ENCODE results near the gene U2AF2. TPM values are rescaled to one million over a fixed set of nuclear protein-coding genes. Genes with fewer than 3 reads are reported as not detected.

U2AF2 gene
- total and polyA plus RNA-seq, 2 experiments from 2014 or later = 73.1 to 233 TPM

DNA sequence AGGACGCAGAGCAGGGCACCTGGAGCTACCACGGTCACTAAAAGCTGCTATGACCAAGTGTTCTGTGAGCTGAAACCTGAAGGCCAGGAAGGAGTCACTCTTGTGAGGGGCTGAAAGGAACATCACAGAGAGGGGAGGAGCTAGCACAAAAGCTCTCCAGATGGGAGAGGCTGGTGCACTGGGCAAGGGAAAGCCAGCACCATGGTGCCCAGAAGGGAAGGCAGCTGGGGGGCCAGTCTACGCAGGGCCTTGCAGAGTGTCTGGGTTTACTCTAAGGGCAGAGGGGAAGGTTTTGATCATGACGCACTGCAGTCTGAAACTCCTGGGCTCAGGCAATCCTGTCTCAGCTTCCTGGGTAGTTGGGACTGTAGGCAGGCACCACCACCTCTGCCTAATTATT, 18.1 kb upstream of the U2AF2 start:
- Mint-ChIP-seq H3K4me1 (peaks cover 30% of the 10 kb centered on the region), H3K27me3 (ENCODE audit: insufficient read depth, low read depth, poor library complexity) (peaks cover 27% of the 10 kb centered on the region), H3K9me3 (peaks cover 11% of the 10 kb centered on the region), H3K36me3 (ENCODE audit: low read depth) (peaks cover 20% of the 10 kb centered on the region), H3K4me3 (peak overlapping the region; percentile 100), H3K27ac (no peak overlapping the region)
- Histone ChIP-seq H3K9me2 (ENCODE audit: insufficient read depth) (peaks cover 3% of the 10 kb centered on the region; the same call in 1 of the 2 replicates), H3K4me2 (no peak overlapping the region), H3K79me2 (replicated peaks; ENCODE audit: insufficient read depth) (peaks cover 17% of the 10 kb centered on the region), H3K36me3 (ENCODE audit: insufficient read depth) (no peaks in the 10 kb centered on the region), H4K20me1 (replicated peaks; ENCODE audit: insufficient read depth) (peaks cover 5% of the 10 kb centered on the region; the same call in 1 of the 2 replicates), H3K27me3 (ENCODE audit: insufficient read depth) (no peaks in the 10 kb centered on the region), H3K4me3 (no peak overlapping the region), H3K27ac (ENCODE audit: low read depth) (no peak overlapping the region), H3K4me1 (ENCODE audit: insufficient read depth) (peaks cover 9% of the 10 kb centered on the region), H2AFZ (no peak overlapping the region), H3F3A (replicated peaks; ENCODE audit: low read depth) (peaks cover 30% of the 10 kb centered on the region)
- DNase-seq (ENCODE audit: low spot score) (no peak), ATAC-seq (no peak)
- TF ChIP-seq ZNF331 (CRISPR knock-in tag; IDR thresholded peaks at IDR 0.05; ENCODE audit: low read depth) = no peak
- TF ChIP-seq, protein P1, sequence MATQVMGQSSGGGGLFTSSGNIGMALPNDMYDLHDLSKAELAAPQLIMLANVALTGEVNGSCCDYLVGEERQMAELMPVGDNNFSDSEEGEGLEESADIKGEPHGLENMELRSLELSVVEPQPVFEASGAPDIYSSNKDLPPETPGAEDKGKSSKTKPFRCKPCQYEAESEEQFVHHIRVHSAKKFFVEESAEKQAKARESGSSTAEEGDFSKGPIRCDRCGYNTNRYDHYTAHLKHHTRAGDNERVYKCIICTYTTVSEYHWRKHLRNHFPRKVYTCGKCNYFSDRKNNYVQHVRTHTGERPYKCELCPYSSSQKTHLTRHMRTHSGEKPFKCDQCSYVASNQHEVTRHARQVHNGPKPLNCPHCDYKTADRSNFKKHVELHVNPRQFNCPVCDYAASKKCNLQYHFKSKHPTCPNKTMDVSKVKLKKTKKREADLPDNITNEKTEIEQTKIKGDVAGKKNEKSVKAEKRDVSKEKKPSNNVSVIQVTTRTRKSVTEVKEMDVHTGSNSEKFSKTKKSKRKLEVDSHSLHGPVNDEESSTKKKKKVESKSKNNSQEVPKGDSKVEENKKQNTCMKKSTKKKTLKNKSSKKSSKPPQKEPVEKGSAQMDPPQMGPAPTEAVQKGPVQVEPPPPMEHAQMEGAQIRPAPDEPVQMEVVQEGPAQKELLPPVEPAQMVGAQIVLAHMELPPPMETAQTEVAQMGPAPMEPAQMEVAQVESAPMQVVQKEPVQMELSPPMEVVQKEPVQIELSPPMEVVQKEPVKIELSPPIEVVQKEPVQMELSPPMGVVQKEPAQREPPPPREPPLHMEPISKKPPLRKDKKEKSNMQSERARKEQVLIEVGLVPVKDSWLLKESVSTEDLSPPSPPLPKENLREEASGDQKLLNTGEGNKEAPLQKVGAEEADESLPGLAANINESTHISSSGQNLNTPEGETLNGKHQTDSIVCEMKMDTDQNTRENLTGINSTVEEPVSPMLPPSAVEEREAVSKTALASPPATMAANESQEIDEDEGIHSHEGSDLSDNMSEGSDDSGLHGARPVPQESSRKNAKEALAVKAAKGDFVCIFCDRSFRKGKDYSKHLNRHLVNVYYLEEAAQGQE (IDR thresholded peaks at IDR 0.05; ENCODE audit: unreplicated experiment) = no peak
- TF ChIP-seq NANOG (IDR thresholded peaks at IDR 0.05; ENCODE audit: borderline replicate concordance) = no peak
- TF ChIP-seq, protein P2, sequence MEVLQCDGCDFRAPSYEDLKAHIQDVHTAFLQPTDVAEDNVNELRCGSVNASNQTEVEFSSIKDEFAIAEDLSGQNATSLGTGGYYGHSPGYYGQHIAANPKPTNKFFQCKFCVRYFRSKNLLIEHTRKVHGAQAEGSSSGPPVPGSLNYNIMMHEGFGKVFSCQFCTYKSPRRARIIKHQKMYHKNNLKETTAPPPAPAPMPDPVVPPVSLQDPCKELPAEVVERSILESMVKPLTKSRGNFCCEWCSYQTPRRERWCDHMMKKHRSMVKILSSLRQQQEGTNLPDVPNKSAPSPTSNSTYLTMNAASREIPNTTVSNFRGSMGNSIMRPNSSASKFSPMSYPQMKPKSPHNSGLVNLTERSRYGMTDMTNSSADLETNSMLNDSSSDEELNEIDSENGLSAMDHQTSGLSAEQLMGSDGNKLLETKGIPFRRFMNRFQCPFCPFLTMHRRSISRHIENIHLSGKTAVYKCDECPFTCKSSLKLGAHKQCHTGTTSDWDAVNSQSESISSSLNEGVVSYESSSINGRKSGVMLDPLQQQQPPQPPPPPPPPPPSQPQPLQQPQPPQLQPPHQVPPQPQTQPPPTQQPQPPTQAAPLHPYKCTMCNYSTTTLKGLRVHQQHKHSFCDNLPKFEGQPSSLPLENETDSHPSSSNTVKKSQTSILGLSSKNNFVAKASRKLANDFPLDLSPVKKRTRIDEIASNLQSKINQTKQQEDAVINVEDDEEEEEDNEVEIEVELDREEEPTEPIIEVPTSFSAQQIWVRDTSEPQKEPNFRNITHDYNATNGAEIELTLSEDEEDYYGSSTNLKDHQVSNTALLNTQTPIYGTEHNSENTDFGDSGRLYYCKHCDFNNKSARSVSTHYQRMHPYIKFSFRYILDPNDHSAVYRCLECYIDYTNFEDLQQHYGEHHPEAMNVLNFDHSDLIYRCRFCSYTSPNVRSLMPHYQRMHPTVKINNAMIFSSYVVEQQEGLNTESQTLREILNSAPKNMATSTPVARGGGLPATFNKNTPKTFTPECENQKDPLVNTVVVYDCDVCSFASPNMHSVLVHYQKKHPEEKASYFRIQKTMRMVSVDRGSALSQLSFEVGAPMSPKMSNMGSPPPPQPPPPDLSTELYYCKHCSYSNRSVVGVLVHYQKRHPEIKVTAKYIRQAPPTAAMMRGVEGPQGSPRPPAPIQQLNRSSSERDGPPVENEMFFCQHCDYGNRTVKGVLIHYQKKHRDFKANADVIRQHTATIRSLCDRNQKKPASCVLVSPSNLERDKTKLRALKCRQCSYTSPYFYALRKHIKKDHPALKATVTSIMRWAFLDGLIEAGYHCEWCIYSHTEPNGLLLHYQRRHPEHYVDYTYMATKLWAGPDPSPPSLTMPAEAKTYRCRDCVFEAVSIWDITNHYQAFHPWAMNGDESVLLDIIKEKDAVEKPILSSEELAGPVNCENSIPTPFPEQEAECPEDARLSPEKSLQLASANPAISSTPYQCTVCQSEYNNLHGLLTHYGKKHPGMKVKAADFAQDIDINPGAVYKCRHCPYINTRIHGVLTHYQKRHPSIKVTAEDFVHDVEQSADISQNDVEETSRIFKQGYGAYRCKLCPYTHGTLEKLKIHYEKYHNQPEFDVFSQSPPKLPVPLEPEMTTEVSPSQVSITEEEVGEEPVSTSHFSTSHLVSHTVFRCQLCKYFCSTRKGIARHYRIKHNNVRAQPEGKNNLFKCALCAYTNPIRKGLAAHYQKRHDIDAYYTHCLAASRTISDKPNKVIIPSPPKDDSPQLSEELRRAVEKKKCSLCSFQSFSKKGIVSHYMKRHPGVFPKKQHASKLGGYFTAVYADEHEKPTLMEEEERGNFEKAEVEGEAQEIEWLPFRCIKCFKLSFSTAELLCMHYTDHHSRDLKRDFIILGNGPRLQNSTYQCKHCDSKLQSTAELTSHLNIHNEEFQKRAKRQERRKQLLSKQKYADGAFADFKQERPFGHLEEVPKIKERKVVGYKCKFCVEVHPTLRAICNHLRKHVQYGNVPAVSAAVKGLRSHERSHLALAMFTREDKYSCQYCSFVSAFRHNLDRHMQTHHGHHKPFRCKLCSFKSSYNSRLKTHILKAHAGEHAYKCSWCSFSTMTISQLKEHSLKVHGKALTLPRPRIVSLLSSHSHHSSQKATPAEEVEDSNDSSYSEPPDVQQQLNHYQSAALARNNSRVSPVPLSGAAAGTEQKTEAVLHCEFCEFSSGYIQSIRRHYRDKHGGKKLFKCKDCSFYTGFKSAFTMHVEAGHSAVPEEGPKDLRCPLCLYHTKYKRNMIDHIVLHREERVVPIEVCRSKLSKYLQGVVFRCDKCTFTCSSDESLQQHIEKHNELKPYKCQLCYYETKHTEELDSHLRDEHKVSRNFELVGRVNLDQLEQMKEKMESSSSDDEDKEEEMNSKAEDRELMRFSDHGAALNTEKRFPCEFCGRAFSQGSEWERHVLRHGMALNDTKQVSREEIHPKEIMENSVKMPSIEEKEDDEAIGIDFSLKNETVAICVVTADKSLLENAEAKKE (CRISPR knock-in tag; IDR thresholded peaks at IDR 0.05) = no peak
- TF ChIP-seq EZH2 (IDR thresholded peaks at IDR 0.05; ENCODE audit: low read depth, unreplicated experiment) = no peak
- TF ChIP-seq POLR2AphosphoS5 (IDR thresholded peaks at IDR 0.05; ENCODE audit: low read depth) = no peak
- TF ChIP-seq STAT1 (IDR thresholded peaks at IDR 0.05; ENCODE audit: unreplicated experiment) = no peak
- no peak for TF ChIP-seq CREB1 (CRISPR knock-in tag; IDR thresholded peaks at IDR 0.05; ENCODE audit: low read depth)
- TF ChIP-seq JUNB (IDR thresholded peaks at IDR 0.05; ENCODE audit: unreplicated experiment) = no peak
- TF ChIP-seq, protein P3, sequence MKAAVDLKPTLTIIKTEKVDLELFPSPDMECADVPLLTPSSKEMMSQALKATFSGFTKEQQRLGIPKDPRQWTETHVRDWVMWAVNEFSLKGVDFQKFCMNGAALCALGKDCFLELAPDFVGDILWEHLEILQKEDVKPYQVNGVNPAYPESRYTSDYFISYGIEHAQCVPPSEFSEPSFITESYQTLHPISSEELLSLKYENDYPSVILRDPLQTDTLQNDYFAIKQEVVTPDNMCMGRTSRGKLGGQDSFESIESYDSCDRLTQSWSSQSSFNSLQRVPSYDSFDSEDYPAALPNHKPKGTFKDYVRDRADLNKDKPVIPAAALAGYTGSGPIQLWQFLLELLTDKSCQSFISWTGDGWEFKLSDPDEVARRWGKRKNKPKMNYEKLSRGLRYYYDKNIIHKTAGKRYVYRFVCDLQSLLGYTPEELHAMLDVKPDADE (IDR thresholded peaks at IDR 0.05) = no peak

Data from GM23338 (cell line).